ENCODE results near the gene CCDC174. TPM values are rescaled to one million over a fixed set of nuclear protein-coding genes. Genes with fewer than 3 reads are reported as not detected.

CCDC174 gene
- total RNA-seq, 3 donors from 2014 or later = 18.4 to 34.8 (median 30.8) TPM

DNA sequence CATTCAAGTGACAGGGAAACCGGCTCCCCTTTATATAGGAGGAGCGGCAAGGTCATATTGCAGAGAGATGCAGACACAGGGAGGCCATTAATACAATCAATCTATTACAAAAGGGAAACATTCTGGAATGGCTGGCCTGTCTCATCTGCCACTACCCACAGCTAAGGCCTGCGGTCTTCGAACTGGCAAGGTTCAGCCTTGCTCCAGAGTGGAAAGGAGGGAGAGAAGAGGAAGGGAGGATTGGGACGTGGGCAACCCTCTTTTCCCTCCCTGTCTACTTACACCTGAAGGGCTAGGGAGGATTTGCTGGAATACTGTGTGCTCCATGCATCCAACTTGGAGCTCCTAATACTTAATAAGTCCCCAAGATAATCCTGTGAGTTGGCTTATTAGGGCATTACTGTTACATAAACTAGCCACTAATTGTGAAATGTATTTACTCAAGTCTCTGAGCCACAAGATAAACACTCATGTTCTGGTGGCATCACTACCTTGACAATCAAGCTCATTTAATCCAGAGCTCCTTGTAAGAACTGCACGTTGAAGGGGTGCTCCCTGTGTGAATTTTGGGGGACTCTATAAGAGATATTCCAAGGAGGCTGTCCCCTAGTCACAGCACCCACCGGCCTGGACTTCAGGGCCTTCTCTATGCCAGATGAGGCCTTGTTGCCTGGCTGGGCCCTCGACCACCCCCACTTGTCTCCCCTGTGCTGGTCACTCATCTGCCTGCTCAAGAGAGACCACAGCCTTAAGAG lies 19.7 kb upstream of the CCDC174 start:
- peaks cover 0 to 13% of the 10 kb centered on the region in 2 donors for H3K27me3 ChIP-seq
- H3K9me3 ChIP-seq = peaks cover 0 to 7% of the 10 kb centered on the region in 2 donors
- no peak for DNase-seq (ENCODE audit: low spot score in 2 of 2)
- no peak overlapping the region for H3K27ac ChIP-seq
- TF ChIP-seq, protein P1, sequence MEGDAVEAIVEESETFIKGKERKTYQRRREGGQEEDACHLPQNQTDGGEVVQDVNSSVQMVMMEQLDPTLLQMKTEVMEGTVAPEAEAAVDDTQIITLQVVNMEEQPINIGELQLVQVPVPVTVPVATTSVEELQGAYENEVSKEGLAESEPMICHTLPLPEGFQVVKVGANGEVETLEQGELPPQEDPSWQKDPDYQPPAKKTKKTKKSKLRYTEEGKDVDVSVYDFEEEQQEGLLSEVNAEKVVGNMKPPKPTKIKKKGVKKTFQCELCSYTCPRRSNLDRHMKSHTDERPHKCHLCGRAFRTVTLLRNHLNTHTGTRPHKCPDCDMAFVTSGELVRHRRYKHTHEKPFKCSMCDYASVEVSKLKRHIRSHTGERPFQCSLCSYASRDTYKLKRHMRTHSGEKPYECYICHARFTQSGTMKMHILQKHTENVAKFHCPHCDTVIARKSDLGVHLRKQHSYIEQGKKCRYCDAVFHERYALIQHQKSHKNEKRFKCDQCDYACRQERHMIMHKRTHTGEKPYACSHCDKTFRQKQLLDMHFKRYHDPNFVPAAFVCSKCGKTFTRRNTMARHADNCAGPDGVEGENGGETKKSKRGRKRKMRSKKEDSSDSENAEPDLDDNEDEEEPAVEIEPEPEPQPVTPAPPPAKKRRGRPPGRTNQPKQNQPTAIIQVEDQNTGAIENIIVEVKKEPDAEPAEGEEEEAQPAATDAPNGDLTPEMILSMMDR (IDR thresholded peaks at IDR 0.05) = no peak
- TF ChIP-seq POLR2A (IDR thresholded peaks at IDR 0.05) = no peak
- no peak for TF ChIP-seq POLR2AphosphoS5 (IDR thresholded peaks at IDR 0.05)
- no peaks in the 10 kb centered on the region for H3K36me3 ChIP-seq
- H3K4me3 ChIP-seq = no peak overlapping the region
- intact Hi-C loops (cut with DNase I; ENCODE audit: low total_unique reads) = no loop called here
- H3K4me1 ChIP-seq = no peaks in the 10 kb centered on the region

DNA sequence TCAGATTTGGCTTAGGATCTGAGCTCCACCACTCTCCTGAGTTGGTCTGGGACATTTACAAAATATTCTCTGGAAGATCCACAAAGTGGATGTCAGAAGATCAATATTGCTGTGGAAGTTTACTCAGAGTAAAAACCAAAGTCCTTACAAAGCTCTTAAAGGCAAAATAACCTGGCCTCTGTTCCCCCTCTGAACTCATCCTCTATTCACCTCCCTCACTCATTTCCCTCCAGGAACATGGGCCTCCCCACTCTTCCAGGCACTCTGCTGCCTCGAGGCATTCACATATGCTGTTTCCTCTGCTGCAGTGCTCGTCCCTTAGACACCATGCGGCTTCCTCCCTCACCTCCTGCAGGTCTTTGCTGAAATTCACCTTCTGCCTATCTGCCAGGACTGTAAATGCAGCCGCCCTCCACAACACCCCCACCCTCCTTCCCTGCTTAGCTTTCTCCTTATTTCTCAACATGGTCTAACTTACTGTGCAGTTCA lies 19.1 kb upstream of the CCDC174 start:
- no peak for DNase-seq (ENCODE audit: low spot score in 2 of 2)
- no peak for TF ChIP-seq POLR2AphosphoS5 (IDR thresholded peaks at IDR 0.05)
- TF ChIP-seq, protein P1 (IDR thresholded peaks at IDR 0.05) = no peak
- no peak for TF ChIP-seq POLR2A (IDR thresholded peaks at IDR 0.05)
- Histone ChIP-seq H3K27me3 (peaks cover 0 to 13% of the 10 kb centered on the region in 2 donors), H3K9me3 (peaks cover 0 to 7% of the 10 kb centered on the region in 2 donors), H3K4me1 (no peaks in the 10 kb centered on the region), H3K36me3 (no peaks in the 10 kb centered on the region), H3K27ac (no peak overlapping the region), H3K4me3 (no peak overlapping the region)
- intact Hi-C loops (cut with DNase I; ENCODE audit: low total_unique reads) = no loop called here

DNA sequence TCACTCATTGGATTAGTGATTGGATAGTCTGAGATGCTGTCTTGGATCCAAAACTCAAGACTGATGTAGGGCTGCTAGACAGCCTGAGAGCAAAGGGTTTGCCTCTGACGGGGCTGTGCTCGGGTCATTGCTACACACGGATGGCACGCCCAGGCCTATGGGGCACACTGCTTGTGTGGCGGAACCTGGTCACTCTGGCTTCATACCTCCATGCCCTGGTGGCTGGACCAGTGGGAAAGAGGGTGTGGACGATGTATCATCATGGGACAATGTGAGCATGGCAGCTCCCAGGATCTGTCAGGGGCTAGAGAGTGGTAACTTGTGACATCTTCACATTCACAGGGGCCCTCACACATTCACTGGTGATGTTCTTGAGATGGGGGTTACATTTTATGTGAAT lies 18.1 kb upstream of the CCDC174 start:
- Histone ChIP-seq H3K27ac (no peak overlapping the region), H3K36me3 (no peaks in the 10 kb centered on the region), H3K9me3 (peaks cover 0 to 5% of the 10 kb centered on the region in 2 donors), H3K27me3 (peaks cover 0 to 13% of the 10 kb centered on the region in 2 donors), H3K4me1 (no peaks in the 10 kb centered on the region), H3K4me3 (no peak overlapping the region)
- intact Hi-C loops (cut with DNase I; ENCODE audit: low total_unique reads) = no loop called here
- no peak for DNase-seq (ENCODE audit: low spot score in 2 of 2)
- TF ChIP-seq POLR2A (IDR thresholded peaks at IDR 0.05) (no peak), POLR2AphosphoS5 (IDR thresholded peaks at IDR 0.05) (no peak)
- TF ChIP-seq, protein P1 (IDR thresholded peaks at IDR 0.05) = no peak

DNA sequence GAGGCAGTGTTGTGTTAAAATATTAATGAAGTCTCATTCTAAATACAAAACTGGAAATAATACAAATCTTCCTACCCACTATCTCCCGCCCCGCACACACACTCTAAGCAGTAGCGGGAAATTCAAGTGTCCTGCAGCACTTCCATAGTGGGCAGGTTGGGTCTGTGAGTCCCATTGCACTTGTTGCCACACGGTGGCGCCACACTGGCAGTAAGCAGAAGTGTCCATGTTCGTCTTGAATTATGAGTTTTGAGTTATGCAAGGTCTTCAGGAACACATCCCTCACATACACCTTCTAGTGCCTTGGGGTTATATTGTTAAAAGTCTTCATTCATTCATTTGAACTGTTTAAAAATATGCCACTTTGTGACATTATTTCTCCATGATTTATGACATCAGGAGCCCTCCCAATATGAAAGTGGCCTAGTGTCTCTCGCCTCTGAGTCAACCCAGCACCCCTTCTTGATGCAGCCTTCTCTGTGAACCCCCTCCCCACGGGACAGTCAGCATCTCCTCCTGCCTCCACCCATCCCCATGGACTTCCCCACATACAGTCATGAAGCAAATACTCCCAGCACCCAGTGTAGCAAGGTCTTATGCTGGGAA lies 17.6 kb upstream of the CCDC174 start:
- intact Hi-C loops (cut with DNase I; ENCODE audit: low total_unique reads) = no loop called here
- DNase-seq (ENCODE audit: low spot score in 2 of 2) = no peak

More for the DNA sequence above, 17.6 kb upstream of the CCDC174 start:
- Histone ChIP-seq H3K36me3 (no peaks in the 10 kb centered on the region), H3K9me3 (no peaks in the 10 kb centered on the region), H3K4me1 (no peaks in the 10 kb centered on the region), H3K27me3 (peaks cover 0 to 11% of the 10 kb centered on the region in 2 donors), H3K27ac (no peak overlapping the region), H3K4me3 (no peak overlapping the region)
- no peak for TF ChIP-seq POLR2A (IDR thresholded peaks at IDR 0.05)
- TF ChIP-seq, protein P1 (IDR thresholded peaks at IDR 0.05) = peak in 2 of 3 donors; percentile 32 to 38
- no peak for TF ChIP-seq POLR2AphosphoS5 (IDR thresholded peaks at IDR 0.05)
